Measurements from ENCODE around the gene NHS.

The NHS gene

GRCh38 chrX:17521871-17522693, 147.1 kb downstream of the NHS start:
- TF ChIP-seq CTCF (IDR thresholded peaks at IDR 0.05; ENCODE audit: insufficient read depth, missing control alignments) = no peak
- FAIRE-seq (no peak), DNase-seq (ENCODE audit: insufficient read length, low spot score) (peak; percentile 23)

- TF ChIP-seq CTCF (IDR thresholded peaks at IDR 0.05; ENCODE audit: insufficient read depth, missing control alignments) = no peak
- no peak for FAIRE-seq
- DNase-seq (ENCODE audit: insufficient read length, low spot score) = no peak
Measured at GRCh38 chrX:17525266-17525665, 150.3 kb downstream of the NHS start.

- DNase-seq (ENCODE audit: insufficient read length, low spot score) (no peak), FAIRE-seq (no peak)
- no peak for TF ChIP-seq CTCF (IDR thresholded peaks at IDR 0.05; ENCODE audit: insufficient read depth, missing control alignments)
Measured at GRCh38 chrX:17525762-17526555, 151.0 kb downstream of the NHS start.

- no peak for TF ChIP-seq CTCF (IDR thresholded peaks at IDR 0.05; ENCODE audit: insufficient read depth, missing control alignments)
- FAIRE-seq = no peak
- DNase-seq (ENCODE audit: insufficient read length, low spot score) = no peak
Measured at GRCh38 chrX:17527135-17527701, 152.2 kb downstream of the NHS start.

- no peak for TF ChIP-seq CTCF (IDR thresholded peaks at IDR 0.05; ENCODE audit: insufficient read depth, missing control alignments)
- DNase-seq (ENCODE audit: insufficient read length, low spot score) (no peak), FAIRE-seq (no peak)
Measured at GRCh38 chrX:17527922-17528321, 152.9 kb downstream of the NHS start.

GRCh38 chrX:17529151-17529745, 154.2 kb downstream of the NHS start:
- FAIRE-seq = no peak

More at GRCh38 chrX:17529151-17529745, 154.2 kb downstream of the NHS start:
- no peak for TF ChIP-seq CTCF (IDR thresholded peaks at IDR 0.05; ENCODE audit: insufficient read depth, missing control alignments)
- no peak for DNase-seq (ENCODE audit: insufficient read length, low spot score)

Measured in D721Med (cell line).